CD4-positive, alpha-beta T cell treated with Interleukin-4 for 1 hour (primary cell): ENCODE results near the gene MFSD2A.
"Not testable (repeated sequence)": the region's sequence is repeated elsewhere in the genome, so short reads cannot be mapped to it uniquely, and the experiment has no call there.

Experiments used
- DNase-seq, 2 donors: peaks; one replicate each; pipeline ENCODE4 v3.0.0-alpha.2; 2020 to 2022

MFSD2A gene

GRCh38 chr1:39954870-39955546 lies at the start of gene MFSD2A:
Gene MFSD2A, plus strand, starts transcription at chr1:39955145. Its CDS starts 148 bp downstream, at chr1:39955293.
- peak; percentile 90 for DNase-seq

- DNase-seq = no peak
These were observed 49.8 kb upstream of the MFSD2A start for GRCh38 chr1:39905172-39905571.

- DNase-seq = peak; percentile 22 to 44
These were observed 47.2 kb upstream of the MFSD2A start for GRCh38 chr1:39907528-39908453.

- DNase-seq = no peak
These were observed 46.4 kb upstream of the MFSD2A start for GRCh38 chr1:39908534-39908933.

GRCh38 chr1:39910263-39910662 lies 44.7 kb upstream of the MFSD2A start:
- no peak for DNase-seq

GRCh38 chr1:39913136-39913535 lies 41.8 kb upstream of the MFSD2A start:
- DNase-seq = not testable (repeated sequence)

GRCh38 chr1:39915499-39916129 lies 39.3 kb upstream of the MFSD2A start:
- no peak for DNase-seq

GRCh38 chr1:39917825-39918224 lies 37.1 kb upstream of the MFSD2A start:
- DNase-seq = no peak

- peak; percentile 51 to 75 for DNase-seq
These were observed 35.4 kb upstream of the MFSD2A start for GRCh38 chr1:39919545-39919944.

GRCh38 chr1:39922251-39922688 lies 32.7 kb upstream of the MFSD2A start:
- DNase-seq = no peak

- peak in 1 of 2 donors; percentile 16 for DNase-seq
These were observed 29.1 kb upstream of the MFSD2A start for GRCh38 chr1:39925721-39926342.

- peak in 1 of 2 donors; percentile 31 for DNase-seq
These were observed 28.6 kb upstream of the MFSD2A start for GRCh38 chr1:39926343-39926793.

GRCh38 chr1:39926820-39927219 lies 28.1 kb upstream of the MFSD2A start:
- DNase-seq = no peak

GRCh38 chr1:39927538-39927937 lies 27.4 kb upstream of the MFSD2A start:
- DNase-seq = no peak

- no peak for DNase-seq
These were observed 25.9 kb upstream of the MFSD2A start for GRCh38 chr1:39928809-39929587.

- DNase-seq = peak in 1 of 2 donors; percentile 74
These were observed 20.7 kb upstream of the MFSD2A start for GRCh38 chr1:39933956-39934941.

- DNase-seq = no peak
These were observed 18.0 kb upstream of the MFSD2A start for GRCh38 chr1:39936724-39937491.

- no peak for DNase-seq
These were observed 16.1 kb upstream of the MFSD2A start for GRCh38 chr1:39938856-39939255.

GRCh38 chr1:39940253-39940652 lies 14.7 kb upstream of the MFSD2A start:
- DNase-seq = peak in 1 of 2 donors; percentile 36
